ENCODE data around the gene LMO4. TPM values are rescaled to one million over a fixed set of nuclear protein-coding genes. Genes with fewer than 3 reads are reported as not detected.

LMO4 gene
- total RNA-seq, 1 experiment from 2014 or later, result 88.9 TPM

GRCh38 chr1:87367549-87367948 is 38.9 kb downstream of the LMO4 start (continued):
- TF ChIP-seq ZNF532 (CRISPR knock-in tag; IDR thresholded peaks at IDR 0.05; ENCODE audit: borderline replicate concordance) (no peak), MLX (CRISPR knock-in tag; IDR thresholded peaks at IDR 0.05) (no peak), TCF7 (CRISPR knock-in tag; IDR thresholded peaks at IDR 0.05; ENCODE audit: low read depth) (no peak)

- no peak for DNase-seq (ENCODE audit: low spot score)
- Mint-ChIP-seq H3K27ac (no peak overlapping the region), H3K36me3 (peaks cover 18% of the 10 kb centered on the region), H3K4me3 (no peak overlapping the region), H3K9me3 (peaks cover 25% of the 10 kb centered on the region), H3K4me1 (peaks cover 39% of the 10 kb centered on the region), H3K27me3 (ENCODE audit: low read depth) (no peaks in the 10 kb centered on the region)
- POLR2A ChIA-PET, result no interaction called here
- CTCF ChIA-PET, result no interaction called here
- ATAC-seq, result no peak
- no peak for TF ChIP-seq FOXK1 (CRISPR knock-in tag; IDR thresholded peaks at IDR 0.05)
- no peak for TF ChIP-seq AR (CRISPR knock-in tag; IDR thresholded peaks at IDR 0.05)
- TF ChIP-seq CBFB (CRISPR knock-in tag; IDR thresholded peaks at IDR 0.05; ENCODE audit: low read depth), result no peak
- no peak for TF ChIP-seq E2F5 (CRISPR knock-in tag; IDR thresholded peaks at IDR 0.05)
- TF ChIP-seq ZNF532 (CRISPR knock-in tag; IDR thresholded peaks at IDR 0.05; ENCODE audit: borderline replicate concordance), result no peak
- no peak for TF ChIP-seq PRDM15 (CRISPR knock-in tag; IDR thresholded peaks at IDR 0.05)
- no peak for TF ChIP-seq ATF3 (CRISPR knock-in tag; conservative IDR thresholded peaks at IDR 0.05)
- no peak for TF ChIP-seq SP1 (CRISPR knock-in tag; conservative IDR thresholded peaks at IDR 0.05)
- no peak for TF ChIP-seq ELF4 (CRISPR knock-in tag; IDR thresholded peaks at IDR 0.05; ENCODE audit: low read depth)
- no peak for TF ChIP-seq NFATC4 (CRISPR knock-in tag; IDR thresholded peaks at IDR 0.05)
- no peak for TF ChIP-seq STAT6 (CRISPR knock-in tag; conservative IDR thresholded peaks at IDR 0.05; ENCODE audit: low read depth)
- no peak for TF ChIP-seq ZNF423 (CRISPR knock-in tag; IDR thresholded peaks at IDR 0.05)
- no peak for TF ChIP-seq MAX (CRISPR knock-in tag; IDR thresholded peaks at IDR 0.05)
Observed at GRCh38 chr1:87368907-87369306, 40.2 kb downstream of the LMO4 start.

Measured in WTC11 (cell line).